GM19023 (cell line): Measurements from ENCODE around the gene RRBP1.
"Not testable (repeated sequence)": the region's sequence is repeated elsewhere in the genome, so short reads cannot be mapped to it uniquely, and the experiment has no call there.

Experiments
- ATAC-seq: cut with Tn5 transposase; IDR thresholded peaks from one replicate; pipeline ENCODE4 v1.9.1; 2021; ENCODE audit warnings: mild to moderate bottlenecking, moderate library complexity; ENCODE audit not compliant: unreplicated experiment

Gene RRBP1

DNA sequence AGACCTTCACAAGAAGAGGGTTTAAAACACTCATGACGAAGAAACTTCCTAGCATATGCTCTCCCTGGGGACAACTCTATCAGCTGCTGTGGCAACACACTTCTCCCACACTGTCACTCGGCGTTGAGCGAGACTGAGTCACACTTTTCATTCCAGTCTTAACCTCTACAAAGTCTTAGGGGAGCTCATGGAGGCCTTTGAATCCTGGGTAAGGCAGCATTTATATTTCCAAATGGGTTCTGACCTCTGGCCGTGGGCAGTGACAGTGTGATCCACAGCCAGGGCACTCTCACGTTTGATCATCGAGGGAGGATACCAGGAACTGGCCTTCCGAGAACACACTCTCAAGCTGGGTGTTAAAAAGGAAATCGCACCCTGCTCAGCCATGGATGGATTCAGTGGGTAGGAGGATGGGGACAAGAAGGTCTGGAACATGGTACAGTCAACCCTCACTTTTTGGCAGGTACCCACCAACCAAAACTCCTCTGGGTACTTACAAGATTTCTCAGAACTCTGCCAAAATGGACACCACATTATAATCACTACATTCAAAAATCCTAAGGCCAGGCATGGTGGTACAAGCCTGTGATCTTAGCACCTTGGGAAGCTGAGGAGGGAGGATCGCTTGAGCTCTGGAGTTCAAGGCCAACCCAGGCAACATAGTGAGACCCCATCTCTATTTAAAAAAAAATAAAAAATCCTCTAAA is 19.6 kb downstream of the RRBP1 start:
- no peak for ATAC-seq

DNA sequence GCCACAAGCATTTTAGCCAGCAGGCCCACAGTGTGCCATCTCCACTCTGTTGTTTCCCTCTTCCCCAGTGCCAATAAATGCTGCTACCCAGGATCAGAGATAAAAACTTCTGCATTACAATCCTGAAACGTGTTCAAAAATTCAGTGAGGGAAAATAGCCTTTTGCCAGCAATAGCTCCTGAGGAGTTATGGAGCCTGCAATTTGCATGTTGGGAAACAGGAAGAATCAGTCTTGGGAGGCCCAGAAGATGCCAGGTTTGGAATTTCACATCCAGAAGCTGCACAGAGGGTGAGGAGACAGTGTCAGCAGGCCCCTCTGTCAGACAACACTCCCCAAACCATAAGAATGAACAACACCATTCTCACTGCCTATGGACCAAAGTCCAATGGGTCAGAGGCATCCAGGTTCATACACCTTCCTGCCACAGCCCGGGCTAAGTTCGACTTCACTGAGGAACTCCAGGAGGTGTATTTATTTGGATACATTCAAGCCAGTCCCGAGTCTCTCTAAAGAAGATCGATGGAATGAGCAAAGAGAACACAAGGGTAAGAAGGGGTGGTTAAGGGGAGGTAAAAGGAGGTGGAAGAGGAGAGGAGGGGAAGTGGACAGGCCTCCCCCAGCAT is 20.8 kb downstream of the RRBP1 start:
- ATAC-seq, result no peak

GRCh38 chr20:17660667-17661066 is 21.4 kb downstream of the RRBP1 start:
- no peak for ATAC-seq

DNA sequence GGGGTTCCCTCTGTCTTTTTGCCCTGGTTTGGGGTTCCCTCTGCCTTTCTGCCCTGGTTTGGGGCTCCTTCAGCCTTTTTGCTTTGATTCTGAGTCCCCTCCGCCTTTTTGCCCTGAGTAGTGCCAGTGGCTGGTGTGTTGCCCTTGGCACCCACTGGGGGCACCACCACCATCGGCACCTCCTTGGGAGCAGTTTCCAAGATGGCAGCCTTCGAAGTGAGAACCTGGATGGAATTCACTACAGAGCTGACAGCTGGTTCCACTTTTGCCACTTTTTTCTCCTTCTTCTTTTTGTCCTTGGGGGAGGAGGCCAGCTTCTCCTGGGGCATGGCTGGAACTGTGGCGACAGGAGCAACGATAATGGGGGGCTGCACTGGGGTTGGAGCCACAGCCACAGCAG is 22.2 kb downstream of the RRBP1 start:
- no peak for ATAC-seq

DNA sequence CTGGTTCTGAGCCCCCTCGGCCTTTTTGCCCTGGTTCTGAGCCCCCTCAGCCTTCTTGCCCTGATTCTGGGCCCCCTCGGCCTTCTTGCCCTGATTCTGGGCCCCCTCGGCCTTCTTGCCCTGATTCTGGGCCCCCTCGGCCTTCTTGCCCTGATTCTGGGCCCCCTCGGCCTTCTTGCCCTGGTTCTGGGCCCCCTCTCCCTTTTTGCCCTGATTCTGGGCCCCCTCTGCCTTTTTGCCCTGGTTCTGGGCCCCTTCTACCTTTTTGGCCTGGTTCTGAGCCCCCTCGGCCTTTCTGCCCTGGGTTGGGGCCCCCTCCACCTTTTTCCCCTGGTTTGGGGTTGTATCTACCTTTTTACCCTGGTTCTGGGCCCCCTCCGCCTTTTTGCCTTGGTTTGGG is 22.7 kb downstream of the RRBP1 start:
- not testable (repeated sequence) for ATAC-seq

DNA sequence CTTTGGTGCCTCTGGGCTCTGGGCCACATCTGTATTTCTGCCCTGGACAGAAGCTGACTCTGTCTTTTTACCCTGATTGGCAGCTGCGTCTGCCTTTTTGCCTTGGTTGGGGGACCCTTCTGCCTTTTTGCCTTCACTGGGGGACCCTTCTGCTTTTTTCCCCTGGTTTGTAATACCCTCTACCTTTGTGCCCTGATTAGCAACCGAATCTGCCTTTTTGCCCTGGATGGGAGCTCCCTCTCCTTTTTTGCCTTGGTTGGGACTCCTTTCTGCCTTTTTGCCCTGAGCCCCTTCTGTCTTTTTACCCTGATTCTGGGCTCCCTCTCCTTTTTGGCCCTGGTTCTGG is 23.4 kb downstream of the RRBP1 start:
- no peak for ATAC-seq

GRCh38 chr20:17657898-17658647 is 24.0 kb downstream of the RRBP1 start:
- no peak for ATAC-seq

DNA sequence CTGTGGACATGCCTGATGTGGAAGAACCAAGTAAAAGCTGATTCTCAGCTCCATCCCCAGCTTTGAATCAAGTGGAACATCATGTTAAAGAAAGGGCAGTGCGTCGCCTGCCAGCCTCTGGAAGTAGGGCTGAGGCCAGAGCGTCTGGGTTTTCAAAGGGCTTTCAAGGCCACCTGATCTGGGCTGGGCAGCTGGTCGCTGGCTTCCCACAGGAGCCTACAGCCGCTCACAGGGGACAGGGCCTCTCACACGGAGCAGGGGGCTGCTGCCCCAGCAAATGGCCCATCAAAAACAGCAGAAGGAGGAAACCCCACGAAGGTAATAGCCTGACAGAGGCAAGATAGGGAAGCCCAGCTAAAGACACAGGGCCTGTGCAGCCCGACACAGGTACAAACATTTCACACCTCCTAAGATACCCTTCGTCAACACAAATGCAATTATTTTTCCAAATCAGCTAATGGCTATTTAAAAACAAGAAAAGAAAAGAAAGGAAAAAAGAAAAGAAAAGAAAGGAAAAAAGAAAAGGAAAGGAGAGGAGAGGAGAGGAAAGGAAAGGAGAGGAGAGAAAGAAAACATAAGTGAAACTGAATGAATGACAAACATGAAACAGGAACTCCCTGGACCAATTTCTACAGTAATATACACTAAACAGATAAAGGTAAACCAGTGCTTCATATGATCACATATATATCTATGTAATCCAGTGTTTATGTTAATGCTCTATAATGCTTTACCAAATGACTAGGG is 24.8 kb downstream of the RRBP1 start:
- ATAC-seq, result no peak

GRCh38 chr20:17655865-17656479 is 26.1 kb downstream of the RRBP1 start:
- no peak for ATAC-seq

DNA sequence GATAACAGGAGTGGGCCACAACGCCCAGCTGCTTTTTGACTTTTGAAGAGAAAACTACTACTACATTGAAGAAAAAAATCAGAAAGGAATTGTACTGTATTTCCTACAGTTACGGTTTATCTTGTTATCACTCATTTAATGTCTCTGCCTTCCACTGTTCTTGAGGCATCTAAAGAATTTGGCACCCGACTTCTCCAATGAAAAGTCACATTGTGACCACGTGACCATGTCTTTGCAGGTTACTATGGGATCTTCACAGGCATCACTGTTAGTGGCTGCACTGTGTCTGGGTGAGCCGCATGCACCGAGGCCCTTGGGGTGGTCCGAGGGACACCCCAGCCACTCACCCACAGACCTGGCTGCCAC is 26.8 kb downstream of the RRBP1 start:
- ATAC-seq, result no peak

- ATAC-seq, result no peak
Observed at GRCh38 chr20:17654649-17655285, 27.3 kb downstream of the RRBP1 start.

GRCh38 chr20:17653835-17654648 is 28.0 kb downstream of the RRBP1 start:
- no peak for ATAC-seq

DNA sequence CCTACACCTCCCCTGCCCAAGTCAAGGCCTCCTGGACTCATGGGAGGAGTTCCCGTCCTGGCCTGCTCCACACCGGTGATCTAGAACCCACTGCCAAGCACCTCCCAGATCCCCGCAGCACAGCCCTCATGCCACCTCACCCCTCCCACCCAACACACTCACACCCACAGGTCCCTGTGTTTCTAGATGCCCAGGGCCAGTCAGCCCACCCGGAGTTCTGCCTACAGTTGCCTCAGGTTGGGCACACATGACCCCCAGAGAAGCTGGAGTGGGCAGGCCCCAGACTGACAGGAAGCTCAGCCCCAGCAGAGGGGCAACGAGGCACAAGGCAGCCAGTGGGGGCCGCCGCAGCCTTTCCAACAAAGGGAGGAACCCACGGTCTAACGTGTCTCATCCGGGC is 29.6 kb downstream of the RRBP1 start:
- ATAC-seq, result no peak

GRCh38 chr20:17651760-17652388 is 30.2 kb downstream of the RRBP1 start:
- ATAC-seq, result no peak

GRCh38 chr20:17651129-17651759 is 30.8 kb downstream of the RRBP1 start:
- ATAC-seq, result no peak

GRCh38 chr20:17650301-17651128 is 31.5 kb downstream of the RRBP1 start:
- no peak for ATAC-seq

DNA sequence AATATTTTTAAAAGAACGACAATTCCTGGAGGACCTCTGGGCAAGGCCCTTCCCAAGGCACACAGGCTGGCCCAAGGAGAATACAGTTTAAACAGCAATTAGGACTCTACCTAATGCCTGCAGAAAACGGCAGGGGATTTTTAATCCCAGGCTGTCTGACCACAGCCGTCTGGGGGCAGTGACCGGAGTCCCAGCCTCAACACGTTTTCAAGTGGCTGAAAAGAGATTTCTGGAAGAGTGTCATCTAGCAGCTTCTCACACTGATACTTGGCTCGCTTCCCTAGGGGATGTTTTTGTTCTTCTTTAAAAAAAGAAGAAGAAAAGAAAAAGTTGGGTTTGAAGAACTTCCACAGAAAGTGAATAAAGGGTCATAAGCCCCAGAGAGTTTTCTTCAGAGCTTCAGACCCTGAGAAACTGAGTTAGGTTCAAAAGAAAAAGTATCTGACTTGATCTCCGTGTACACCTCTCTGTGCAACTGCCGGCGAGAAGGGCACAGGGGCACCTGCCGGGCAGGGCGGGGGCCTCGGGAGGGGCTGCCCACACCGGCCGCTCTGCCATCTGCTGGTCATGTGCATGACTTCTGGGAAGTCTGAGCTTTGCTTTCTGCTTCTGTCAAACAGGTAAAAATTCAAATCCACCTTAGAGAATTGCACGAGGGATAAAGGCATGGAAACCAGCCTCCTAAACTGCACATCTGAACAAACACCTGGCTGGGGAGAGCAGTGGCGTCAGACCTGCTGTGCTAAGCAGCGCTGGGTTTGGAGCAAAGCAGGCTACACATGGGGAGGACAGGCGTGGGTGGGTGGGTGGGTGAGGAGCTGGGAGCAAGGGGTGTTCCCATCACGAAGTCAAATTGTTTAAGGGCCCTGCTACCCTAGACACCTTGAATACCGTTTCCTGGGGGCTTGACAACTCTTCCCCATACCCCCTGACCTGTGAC is 33.0 kb downstream of the RRBP1 start:
- no peak for ATAC-seq
